T-helper 1 cell treated with Interleukin-12 subunit alpha and Interleukin-12 subunit beta and Interleukin-4 antibody, amounts not matched to agents 30 ng/mL and 1 ng/mL, for 36 hours (primary cell): Measurements from ENCODE around the gene NCOA7. TPM values are rescaled to one million over a fixed set of nuclear protein-coding genes. Genes with fewer than 3 reads are reported as not detected.

Source experiments
- intact Hi-C: fragments of 100-400 bp; cut with micrococcal nuclease; formaldehyde crosslinking; loops from one replicate; pipeline ENCODE4 v1.15.1; 2024
- total RNA-seq: library from RNA; stranded (reverse); gene quantifications from 2 replicates; pipeline ENCODE4 v1.2.3, GENCODE V29; 2022

Gene NCOA7
- total RNA-seq, 1 donor from 2014 or later = 51.3 TPM

DNA sequence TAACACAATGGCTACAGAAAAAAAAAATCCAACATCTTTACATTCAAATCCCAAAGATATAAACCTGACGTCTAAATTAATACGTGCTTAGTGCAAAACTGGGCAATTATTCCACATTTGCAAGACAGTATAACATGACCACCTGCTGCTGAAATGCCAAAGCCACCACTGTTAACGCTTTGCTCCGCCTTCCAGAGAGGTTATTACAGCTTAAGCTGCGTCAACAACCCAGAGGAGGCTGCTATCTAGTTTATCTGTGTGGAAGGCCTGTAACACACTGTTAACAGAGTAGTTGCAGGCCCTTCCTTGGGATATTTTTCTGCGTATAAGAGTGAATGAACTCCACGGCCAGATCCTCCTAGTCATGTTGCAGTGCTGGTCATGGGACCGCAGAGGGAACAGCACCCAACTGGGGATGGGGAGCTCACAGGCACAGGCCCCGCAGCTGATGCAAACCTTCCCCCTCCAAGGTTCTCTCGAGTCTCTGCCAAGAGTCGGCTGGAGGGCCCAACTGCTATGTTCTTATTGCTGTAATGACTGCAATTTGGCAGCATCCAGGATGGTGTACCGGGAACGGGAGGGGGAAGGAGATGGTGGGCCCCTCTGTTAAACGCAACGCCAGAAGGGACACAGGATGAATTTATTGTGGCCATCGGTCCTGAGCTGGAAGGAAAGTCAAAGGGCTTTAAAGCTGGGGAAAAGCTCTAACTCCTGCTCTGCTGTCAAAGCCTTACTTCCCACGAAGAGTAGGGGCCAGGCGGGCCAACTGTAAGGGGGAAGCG is 993 bp upstream of the NCOA7 start:
- intact Hi-C loops = loop anchor here (1.0 to 10.0 kb wide), 8 partner anchors 8 to 1695 kb away; partner anchors contain the start of genes CENPW, HEY2 and TRMT11

DNA sequence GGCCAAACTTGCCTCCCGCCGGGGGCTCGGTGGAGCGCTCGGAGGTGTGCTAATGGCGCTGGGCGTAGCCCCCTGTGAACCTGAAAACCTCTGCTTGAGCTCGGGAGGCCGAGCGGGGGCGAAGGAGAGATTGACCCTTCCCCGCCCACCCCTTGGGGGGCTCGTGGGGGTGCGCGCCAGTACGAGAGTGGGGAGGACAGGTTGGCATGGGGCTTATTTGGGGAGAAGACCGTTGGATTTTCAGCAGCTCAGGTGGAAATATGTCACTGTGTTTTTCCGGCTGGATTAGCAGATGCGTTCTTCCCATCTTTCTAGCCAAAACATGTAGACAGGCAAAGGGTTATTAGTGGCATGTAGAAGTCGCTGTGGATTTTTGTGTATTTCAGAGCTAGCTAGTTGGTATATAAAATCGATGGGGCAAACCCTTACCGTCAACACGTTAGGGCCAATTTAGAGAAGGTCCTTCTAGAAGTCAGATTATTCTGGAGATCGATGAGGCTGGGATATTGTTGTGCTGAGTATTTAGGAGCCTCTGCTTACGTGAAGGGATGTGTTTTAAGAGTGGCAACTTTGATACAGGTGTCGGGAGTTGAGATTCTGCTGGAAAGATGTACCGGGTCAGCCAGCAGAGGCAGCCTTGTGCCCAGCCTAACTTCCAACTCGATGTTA is 525 bp downstream of the NCOA7 start:
- intact Hi-C loops = loop anchor here (1.0 to 2.0 kb wide), 8 partner anchors 13 to 183 kb away; partner anchors contain the start of genes HEY2 and HINT3

DNA sequence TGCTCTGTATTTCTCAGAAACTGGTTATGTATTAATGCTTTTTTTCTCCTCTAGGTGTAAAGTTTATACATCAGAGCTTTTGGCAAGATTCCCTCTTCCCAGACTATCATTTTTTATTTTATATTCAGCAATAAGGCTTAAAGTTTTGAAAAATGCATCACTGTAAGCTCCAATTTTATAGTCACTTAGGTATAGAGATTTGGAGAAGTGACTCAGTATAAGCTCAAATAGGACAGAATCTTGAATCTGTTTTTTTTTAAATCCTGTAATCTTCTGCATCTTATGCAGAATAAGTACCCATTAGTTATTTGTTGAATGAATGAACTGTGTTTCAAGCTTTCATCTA is 1.0 kb downstream of the NCOA7 start:
- intact Hi-C loops = loop anchor here (1.0 to 2.0 kb wide), 8 partner anchors 13 to 183 kb away; partner anchors contain the start of genes HEY2 and HINT3

DNA sequence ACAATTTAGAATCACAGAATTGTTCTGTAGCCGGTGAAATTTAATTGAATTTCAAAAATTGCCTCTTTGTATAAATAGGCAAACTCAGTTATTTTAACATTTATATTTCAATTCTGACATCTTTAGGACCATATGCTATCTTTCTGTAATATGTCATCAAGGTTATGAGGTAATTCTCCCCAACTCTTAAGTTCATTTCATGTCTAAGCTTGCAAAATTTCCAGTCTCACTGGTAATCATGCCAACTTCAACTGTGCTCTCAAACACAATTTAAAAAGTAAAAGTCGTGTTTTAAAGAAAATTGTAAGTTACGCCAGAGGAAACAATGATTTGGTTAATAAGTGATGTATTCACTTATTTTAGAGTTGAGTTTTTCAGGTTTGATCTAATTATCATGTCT is 1.4 kb downstream of the NCOA7 start:
- intact Hi-C loops = no loop called here

DNA sequence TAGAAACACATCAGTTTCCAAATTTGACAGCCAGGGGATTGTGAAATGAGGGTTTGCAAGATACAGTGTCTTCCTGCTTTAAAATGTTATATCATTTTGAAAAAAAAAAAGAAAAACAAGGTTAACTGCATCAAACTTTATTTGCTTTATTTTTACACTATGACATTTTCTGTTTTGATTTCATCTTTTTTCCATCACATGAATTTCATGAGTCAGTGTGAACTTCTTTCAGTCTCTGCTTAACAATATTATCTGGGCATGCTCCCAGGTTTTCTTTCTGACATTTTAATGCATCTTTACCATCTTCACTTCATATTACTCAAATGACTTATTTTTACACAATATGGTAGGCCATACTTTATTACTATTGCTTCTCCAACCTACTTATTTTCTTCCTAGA is 1.9 kb downstream of the NCOA7 start:
- intact Hi-C loops = no loop called here

DNA sequence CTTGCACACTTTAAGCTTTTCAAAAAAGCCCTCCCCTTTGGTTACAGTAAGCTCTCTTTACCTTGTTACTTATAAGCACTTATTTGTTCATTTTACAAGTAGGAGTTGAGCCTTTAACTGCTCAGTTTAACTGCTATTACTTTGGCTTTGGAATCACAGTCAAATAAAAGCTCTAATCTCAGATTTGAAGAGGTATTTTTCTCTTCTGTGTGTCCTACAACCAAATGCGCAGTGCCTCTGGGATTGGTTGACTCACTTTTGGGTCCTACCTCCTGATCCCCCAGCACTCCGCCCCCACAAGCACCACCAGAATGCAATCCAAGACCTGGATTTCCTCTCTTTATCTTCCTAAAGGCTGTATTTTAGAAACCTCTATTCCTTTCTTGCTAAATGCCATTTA is 2.5 kb downstream of the NCOA7 start:
- intact Hi-C loops = no loop called here

DNA sequence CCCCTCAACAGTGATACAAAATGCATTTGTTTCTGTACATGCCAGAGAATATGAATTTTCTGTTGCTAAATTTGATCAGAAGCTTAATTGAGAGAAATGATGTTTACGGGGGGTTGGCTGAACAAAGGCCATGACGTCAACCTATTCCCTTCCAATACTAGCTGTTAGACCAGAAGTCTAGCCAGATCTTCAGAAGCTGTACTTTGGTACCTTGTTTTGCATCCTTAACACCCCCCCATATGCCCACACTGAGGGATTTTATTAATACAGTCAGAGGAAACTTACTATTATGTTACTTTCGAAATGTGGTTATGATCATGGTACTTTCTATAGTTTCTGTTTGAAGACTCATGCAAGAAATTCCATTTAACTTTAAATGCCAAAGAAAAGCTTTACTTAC is 3.1 kb downstream of the NCOA7 start:
- intact Hi-C loops = no loop called here

DNA sequence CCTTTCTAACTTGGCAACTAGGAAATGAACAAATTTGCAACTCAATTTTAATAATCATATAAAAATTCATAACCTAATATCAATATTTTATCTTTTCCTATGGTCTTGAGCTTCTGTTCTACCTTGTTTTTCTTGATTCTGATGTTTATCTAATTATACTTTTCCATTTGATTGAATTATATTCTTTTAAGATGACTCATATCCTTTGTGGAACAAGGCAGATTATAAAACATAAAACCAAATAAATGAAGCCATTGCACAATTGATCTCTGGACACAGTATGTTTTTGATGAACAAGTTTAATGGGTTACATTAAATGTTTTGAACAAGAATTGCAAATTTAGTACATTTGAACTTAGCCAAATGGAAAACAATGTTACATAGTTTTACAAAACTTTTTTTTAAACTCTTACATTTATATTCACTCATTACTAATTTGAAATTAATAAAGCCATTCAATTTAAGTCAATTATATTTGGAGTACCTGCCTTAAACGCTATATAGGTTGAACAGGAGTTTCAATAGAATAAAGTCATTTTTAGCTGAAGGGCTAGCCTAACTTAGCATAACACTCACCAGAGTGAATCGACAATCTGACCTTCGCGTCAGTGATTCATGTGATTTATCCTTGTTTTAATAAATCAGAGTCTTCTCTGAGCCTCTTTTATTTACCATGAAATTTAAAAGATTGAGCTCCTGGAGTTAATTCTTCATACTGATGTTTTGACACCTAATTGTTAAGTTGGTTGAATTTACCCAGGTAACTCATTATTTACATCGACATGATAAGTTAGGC is 3.8 kb downstream of the NCOA7 start:
- intact Hi-C loops = no loop called here

DNA sequence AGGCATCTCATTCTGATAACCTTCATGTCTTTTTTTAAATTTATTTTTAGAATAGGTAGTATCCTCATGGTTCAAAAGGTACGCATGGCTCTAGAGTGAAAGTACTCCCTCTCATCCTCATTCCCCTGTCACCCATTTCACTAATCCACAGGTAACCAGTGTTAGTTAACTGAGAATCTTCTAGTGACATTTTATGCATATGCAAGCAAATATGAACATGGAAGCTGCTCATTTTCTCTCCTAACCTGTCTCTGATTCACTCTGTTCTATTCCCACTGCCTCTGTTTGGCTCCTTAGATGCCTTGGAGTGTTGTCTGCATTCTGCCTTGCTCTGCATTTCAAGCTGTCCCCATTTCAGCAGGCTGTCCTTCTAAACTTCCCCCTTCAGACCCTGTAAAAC is 4.5 kb downstream of the NCOA7 start:
- intact Hi-C loops = no loop called here

DNA sequence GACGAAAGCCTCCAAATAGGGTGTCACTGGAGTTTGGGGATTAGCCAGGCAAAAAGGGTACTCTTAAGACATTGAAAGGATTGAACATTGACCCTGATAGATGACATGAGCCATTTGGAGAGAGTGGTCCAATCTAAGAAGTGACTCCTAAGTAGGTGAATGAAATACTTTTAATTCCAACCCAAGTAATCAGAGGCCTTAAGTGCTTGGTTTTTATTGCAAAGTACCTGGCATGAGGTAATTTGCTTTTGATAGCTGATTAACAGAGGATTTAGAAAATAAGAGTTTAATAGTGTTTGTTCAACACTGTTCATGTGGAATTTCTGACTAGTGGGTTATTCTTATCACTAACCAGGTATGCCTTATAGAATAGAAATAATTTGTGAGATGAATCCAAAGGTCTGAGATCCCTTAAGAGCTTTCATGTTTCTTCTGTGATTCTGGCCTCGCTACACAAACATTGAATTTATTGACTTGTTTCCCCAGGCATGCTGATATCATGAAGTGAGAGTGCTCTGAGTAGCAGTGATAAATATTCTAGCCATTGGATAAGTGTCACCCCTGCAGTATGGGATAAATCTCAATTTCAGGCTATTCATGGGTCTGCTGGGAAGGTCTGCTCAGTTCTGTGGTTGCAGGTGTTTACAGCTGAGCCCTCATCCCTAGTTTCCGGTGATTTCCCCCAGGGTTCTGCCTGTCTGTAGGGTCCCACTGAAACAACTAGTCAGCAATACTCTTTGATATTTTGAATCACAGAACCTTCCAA is 6.5 kb downstream of the NCOA7 start:
- intact Hi-C loops = no loop called here

DNA sequence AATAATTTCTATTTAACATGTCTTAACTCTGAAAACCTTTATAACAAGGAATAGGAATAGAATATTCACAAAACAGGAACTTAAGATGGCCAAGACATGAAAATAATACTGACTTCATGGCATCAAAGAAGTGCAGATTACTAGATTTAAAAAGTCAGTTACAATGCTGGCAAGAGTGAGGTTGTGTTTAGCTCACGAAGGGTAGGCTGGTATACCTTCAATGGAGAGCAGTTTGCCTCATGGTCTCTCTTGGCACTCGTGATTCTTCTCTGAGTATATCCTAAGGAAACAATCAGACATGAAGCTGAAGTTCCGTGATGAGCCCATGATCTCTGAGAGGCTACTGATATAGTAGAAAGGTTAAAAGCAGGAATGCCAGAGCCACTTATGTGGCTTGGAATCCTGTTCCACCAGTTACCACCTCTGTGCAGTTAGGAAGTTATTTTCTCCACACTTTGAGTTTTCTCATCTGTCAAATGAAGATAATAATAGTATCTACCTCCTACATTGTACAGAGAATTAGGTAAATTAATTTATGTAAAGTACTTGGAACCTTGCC is 7.2 kb downstream of the NCOA7 start:
- intact Hi-C loops = no loop called here

DNA sequence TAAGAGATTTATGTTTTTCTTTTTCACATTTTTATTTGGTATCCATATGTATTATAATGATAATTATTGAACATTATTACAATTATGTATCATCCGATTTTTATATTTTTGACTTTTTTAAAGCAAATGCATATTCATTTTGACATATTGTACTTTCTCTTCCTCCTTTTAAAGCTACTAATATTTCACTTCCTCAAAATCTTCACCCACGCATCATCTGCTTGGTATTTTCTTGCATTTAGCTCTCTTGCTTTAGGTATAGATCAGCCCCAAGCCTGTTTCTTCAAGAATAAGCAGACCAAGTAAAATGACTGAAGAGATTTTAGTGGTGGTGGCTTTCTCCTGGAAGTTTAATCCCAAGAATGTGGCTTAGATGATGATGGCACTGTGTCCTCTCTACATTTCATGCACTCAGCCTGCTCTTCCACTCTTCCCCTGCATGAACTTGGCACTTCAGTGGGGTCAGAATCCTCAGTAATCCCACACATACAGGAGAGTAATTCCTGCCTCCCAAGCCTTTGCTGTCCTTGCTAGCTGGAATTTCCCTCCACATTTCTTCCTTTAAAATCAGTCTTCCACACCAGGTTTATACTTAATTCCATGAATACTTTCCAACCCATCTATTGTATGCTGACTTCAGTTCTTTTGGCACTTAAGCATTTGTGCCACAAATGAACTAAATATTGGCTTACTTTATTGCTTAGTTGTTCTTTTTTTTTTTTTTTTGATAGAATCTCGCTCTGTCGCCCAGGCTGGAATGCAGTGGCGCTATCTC is 8.2 kb downstream of the NCOA7 start:
- intact Hi-C loops = no loop called here

DNA sequence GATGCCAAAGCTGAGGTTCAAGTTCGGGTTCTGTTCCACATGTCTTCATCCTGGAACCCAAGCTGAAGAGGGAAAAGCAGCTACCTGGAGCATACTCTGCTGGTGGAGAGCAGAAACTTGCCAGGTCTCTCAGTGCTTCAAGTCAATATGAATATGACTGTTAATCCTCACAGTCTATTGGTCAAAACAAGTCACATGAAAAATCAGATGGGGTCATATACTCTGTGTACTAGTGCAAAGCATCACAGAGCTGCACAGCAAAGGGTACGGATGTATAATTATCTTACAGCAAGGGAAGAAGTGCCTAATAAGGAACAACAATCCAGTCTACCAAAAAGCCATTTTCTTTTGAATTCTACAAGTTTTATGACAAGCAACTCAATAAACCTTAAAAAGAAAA is 11.6 kb downstream of the NCOA7 start:
- intact Hi-C loops = no loop called here

DNA sequence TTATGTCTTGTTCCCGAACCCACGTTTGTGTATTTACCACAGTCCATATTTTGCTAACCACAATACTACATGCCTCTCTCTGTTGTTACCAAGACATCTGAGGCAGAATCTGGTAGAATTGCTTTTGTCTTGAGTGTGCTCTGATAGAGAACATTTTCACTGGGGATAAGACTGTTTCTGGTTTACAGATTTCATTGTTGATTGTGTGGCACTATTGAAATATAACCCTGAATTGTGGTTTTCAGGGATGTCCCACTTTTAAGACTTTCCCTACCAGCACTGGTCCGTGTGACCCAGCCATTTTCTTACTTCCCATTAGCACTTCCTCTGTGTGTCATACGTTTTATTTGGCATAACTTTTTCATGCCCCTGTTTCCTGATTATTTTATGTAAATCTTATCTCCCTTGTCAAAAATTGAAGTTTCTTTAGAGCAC is 12.2 kb downstream of the NCOA7 start:
- intact Hi-C loops = no loop called here

DNA sequence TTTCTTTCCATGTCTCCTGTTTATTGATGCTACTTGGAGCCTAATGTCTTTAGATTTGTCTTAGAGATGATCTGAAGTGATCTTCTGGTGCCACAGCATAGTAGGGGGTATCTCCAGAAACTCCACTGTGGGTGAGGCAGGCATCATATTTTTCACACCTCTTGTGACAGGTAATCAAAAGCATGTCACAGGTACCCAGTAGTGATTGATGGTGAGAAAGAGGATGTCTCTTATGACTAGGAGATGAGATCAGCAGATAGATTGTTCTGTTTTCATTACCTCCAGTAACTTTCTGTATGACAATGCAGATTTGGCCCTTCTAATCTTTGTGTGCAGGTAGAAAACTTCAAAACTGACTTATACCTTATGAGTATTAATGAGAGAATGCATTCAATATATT is 13.5 kb downstream of the NCOA7 start:
- intact Hi-C loops = loop anchor here (1.0 kb wide), 2 partner anchors 13 to 24 kb away; no protein-coding TSS in a partner anchor

DNA sequence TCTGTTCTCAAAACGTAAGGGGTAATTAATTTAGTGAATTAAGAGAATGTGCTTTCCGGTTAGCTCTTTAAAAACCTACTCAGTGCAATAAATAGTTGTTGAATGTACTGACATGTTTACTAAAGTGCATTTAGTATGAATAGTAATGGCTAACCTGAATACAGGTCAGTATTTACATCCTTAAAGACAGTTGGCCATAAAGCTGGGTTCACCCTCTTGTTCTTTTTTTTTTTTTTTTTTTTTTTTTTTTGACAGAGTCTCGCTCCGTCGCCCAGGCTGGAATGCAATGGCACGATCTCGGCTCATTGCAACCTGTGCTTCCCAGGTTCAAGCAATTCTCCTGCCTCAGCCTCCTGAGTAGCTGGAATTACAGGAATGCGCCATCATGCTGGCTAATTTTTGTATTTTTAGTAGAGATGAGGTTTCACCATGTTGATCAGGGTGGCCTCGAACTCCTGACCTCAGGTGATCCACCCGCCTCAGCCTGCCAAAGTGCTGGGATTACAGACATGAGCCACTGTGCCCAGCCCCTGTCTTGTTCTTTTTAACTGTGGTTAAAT is 14.2 kb downstream of the NCOA7 start:
- intact Hi-C loops = loop anchor here (1.0 kb wide), 2 partner anchors 14 to 25 kb away; no protein-coding TSS in a partner anchor

DNA sequence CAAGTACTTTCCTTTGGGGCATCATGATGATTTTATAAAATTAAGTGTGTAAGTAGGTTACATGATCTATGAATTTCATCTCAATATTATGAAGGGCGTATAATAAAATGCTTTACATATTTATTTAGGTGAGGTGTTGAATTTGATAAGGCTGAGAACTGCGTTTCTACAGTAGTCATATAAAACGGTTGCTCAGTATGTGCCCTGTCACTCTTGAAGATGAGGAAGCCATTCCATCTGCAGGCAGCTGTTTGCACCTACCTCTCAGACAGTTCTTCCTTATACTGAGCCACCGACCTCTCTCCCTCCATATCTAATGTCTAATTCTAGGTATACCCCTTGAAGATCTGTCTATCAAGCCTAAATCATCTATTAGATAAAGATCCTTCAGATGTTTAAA is 16.1 kb downstream of the NCOA7 start:
- intact Hi-C loops = loop anchor here (1.0 kb wide), 3 partner anchors 9 to 112 kb away; no protein-coding TSS in a partner anchor

DNA sequence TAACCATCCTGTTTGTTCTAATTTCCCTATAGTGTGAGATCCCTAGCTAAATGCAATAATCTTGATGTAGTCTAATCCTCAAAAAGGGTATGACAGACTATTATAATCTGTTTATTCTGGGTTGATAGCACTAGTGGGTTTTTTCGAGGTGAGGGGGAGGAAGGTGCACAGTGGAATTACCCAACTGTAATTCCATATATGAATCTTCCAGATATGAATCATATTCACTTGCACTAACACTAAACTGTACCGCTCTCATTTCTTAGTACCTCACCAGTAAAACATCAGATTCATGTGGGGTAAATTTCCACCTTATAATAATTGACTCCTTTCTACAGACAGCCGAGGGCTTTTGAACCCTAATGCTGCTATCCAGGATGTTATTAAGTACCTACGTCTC is 16.5 kb downstream of the NCOA7 start:
- intact Hi-C loops = loop anchor here (1.0 kb wide), 3 partner anchors 9 to 112 kb away; no protein-coding TSS in a partner anchor

DNA sequence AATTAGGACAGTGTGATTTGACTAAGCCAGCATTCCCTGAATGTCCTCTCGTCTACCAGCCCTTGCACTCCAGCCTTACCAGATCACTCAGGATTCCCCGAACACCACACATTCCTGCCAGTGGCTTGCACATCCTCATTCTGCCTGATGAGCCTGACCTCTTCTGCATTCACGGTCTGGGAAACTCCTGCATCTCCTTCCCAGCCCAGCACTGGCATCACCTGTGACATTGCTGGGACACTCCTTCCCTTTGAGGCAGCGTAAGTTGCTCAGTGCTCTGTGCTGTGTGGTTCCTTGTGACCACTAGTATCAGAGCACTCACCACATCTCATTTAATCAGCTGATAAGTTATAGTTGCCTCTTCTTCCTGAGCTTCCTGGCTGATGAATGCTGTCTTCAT is 17.3 kb downstream of the NCOA7 start:
- intact Hi-C loops = no loop called here
